ENCODE results near the gene KCNK1.

The KCNK1 gene

DNA sequence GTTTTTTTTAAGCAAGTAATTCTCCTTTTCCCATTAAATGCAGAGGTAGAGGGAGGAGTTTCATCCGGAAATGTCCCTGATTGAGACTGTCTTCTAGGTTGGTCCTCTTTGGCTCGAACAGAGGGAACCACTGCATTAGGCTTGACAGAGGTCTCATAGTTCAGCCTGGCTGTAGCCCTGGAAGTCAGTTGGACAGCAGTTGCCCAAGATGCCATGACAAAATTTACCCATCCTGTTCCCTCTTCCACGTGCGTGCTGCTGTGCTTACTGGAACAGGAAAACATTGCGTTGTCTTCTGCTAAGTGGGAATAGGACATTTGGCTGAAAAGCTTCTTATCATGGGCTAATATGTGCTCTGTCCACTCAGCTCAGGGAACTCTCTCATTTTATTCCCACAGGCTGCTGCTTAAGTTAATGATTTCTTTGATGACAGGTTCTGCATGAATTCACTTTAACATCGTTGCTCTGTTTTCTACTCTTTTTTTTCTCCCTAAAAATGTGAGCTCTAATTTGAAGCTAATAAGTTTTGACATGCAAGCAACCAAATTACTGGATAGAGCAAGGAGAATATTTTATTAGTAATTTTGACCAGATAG, 18.0 kb downstream of the KCNK1 start:
- TF ChIP-seq, protein P1, sequence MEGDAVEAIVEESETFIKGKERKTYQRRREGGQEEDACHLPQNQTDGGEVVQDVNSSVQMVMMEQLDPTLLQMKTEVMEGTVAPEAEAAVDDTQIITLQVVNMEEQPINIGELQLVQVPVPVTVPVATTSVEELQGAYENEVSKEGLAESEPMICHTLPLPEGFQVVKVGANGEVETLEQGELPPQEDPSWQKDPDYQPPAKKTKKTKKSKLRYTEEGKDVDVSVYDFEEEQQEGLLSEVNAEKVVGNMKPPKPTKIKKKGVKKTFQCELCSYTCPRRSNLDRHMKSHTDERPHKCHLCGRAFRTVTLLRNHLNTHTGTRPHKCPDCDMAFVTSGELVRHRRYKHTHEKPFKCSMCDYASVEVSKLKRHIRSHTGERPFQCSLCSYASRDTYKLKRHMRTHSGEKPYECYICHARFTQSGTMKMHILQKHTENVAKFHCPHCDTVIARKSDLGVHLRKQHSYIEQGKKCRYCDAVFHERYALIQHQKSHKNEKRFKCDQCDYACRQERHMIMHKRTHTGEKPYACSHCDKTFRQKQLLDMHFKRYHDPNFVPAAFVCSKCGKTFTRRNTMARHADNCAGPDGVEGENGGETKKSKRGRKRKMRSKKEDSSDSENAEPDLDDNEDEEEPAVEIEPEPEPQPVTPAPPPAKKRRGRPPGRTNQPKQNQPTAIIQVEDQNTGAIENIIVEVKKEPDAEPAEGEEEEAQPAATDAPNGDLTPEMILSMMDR (IDR thresholded peaks at IDR 0.05; ENCODE audit: borderline replicate concordance, control extremely low read depth, extremely low read depth, insufficient read depth, missing control alignments): no peak
- in situ Hi-C loops (cut with MboI; ENCODE audit: low sequenced_read_pairs, unreplicated experiment): no loop called here
- DNase-seq (ENCODE audit: low spot score): no peak

DNA sequence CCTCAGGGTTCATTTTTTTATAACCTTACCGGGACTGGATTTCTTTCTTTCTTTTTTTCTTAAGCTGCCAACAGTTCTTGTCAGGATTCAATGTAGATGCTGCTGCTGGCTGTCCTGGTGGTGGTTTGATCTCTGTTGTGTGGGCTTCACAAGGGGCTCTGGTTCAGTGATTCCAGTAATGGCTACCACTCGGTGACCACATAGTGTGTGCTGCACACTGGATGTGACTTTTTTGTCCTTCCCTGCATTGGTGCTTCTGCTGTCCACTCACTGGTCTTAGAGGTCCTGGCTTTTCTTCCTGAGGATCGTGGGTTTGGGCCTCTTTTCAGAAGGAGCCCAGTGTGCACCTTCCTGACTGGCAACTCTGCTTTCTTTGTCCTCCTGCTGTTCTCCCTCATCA, 18.5 kb downstream of the KCNK1 start:
- in situ Hi-C loops (cut with MboI; ENCODE audit: low sequenced_read_pairs, unreplicated experiment): no loop called here
- no peak for DNase-seq (ENCODE audit: low spot score)
- TF ChIP-seq, protein P1 (IDR thresholded peaks at IDR 0.05; ENCODE audit: borderline replicate concordance, control extremely low read depth, extremely low read depth, insufficient read depth, missing control alignments): no peak

DNA sequence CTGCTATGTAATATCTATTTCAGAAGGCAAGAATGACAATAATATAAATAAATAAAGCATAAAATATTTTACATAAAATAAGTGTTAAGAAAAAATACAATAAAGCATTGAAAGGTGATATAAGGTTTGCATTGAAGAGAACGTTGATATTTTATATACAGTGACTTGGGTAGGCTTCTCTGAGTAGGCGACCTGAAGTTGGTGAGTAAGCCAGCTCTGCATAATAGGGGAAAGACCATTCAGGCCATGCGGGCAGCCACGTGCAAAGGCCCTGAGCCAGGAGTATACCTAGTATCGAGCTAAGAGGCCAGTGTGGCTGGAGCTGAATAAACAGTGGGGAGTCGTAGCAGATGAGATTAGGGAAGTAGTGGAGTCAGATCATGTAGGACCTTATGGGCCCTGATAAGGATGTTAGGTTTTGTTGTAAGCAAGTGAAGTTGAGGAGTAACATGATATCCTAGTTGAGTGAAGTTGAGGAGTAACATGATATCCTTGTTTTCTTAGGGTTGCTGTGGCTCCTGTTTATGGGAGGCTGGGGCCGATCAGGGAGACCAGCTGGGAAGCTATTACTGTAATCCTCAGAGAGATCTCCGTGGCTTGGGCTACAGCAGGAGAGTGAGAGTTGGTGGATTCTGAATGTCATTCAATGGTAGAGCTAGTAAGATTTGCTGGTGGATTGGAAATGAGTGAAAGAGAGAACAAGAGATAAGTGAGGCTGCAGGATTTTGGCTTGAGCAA, 22.0 kb downstream of the KCNK1 start:
- TF ChIP-seq, protein P1 (IDR thresholded peaks at IDR 0.05; ENCODE audit: borderline replicate concordance, control extremely low read depth, extremely low read depth, insufficient read depth, missing control alignments): no peak
- in situ Hi-C loops (cut with MboI; ENCODE audit: low sequenced_read_pairs, unreplicated experiment): no loop called here
- no peak for DNase-seq (ENCODE audit: low spot score)

DNA sequence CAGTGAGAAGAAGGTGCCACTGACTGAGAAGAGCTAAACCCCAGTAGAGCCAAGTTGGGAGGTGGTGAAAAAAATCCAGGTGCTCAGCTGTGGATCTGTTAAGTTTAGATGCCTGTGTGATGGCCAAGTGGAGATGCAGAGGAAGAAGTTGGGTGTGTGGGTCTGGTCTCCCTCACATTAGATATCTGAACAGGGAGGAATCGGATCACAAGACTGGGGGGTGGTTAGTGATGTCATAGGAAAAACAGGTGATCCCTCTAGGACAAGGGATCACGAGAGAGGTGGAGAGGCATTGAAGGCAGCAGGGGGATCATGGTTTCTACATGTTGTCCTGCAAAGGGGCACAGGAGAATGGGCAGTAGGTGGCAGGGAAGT, 22.6 kb downstream of the KCNK1 start:
- in situ Hi-C loops (cut with MboI; ENCODE audit: low sequenced_read_pairs, unreplicated experiment): no loop called here
- no peak for DNase-seq (ENCODE audit: low spot score)
- TF ChIP-seq, protein P1 (IDR thresholded peaks at IDR 0.05; ENCODE audit: borderline replicate concordance, control extremely low read depth, extremely low read depth, insufficient read depth, missing control alignments): no peak

DNA sequence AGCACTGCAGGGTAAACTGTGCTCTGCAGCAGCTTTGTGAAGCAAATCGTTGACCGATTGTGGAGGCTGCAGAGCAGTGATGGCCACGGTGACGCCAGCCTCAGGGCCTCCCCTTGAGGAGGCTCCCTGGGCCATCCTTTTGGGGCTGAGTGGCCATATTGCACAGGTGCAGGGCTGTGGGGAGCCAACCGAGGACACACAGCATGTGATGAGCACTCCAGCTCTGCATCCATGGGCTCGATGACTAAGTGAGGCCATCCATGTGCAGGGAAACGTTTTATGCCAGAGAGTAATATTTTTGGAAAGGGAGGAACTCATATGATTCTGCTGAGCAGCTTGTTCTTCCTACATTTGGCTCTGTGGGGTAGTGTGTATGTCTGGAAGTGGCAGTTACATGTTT, 24.6 kb downstream of the KCNK1 start:
- in situ Hi-C loops (cut with MboI; ENCODE audit: low sequenced_read_pairs, unreplicated experiment): no loop called here
- TF ChIP-seq, protein P1 (IDR thresholded peaks at IDR 0.05; ENCODE audit: borderline replicate concordance, control extremely low read depth, extremely low read depth, insufficient read depth, missing control alignments): no peak
- DNase-seq (ENCODE audit: low spot score): no peak

DNA sequence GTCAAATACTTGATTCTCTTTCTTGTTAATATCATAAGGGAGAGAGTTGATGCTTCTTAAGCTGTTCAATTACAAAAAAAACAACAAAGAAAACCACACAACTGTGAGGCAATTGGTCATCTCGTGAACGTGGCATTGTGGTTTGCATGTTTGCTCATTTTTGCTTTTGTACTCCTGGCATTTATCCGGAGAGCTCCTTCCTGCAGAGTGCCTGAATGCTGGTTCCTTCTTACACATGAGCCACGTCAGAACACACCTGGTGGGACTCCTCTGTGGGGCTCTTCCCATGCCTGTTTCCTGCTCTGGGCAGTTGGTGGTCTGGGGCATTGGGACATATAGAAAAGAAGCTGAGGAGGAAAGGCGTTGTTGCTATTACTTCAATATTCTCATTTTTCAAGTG, 25.7 kb downstream of the KCNK1 start:
- TF ChIP-seq, protein P1 (IDR thresholded peaks at IDR 0.05; ENCODE audit: borderline replicate concordance, control extremely low read depth, extremely low read depth, insufficient read depth, missing control alignments): no peak
- no peak for DNase-seq (ENCODE audit: low spot score)
- in situ Hi-C loops (cut with MboI; ENCODE audit: low sequenced_read_pairs, unreplicated experiment): no loop called here

Measured in GM13976 (cell line).